NCI-H446 treated with DMSO at 0.1 percent for 48 hours (cell line): ENCODE measurements around the gene BOK.

Source experiments
- DNase-seq: peaks from one replicate; lab custom pipeline; 2025; lab: John Stamatoyannopoulos, UW

BOK gene

DNA sequence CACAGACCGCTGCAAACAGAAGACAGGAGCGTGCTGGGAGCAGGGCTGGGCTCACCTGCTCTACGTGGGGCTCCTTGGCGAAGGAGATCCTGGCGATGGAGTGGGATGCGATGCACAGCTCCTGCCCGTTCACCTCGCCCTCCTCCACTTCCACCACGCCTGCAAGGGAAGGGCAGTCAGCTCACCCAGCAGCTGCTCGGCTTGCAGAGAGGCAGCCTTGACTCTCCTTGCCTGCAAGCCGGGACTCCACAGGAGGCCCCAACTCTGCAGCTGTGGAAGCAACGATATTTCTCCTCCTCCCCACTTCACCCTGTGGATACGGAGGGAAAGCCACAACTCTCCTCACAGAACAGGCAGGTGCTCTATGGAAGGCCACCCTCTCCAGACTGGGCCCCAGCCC, 43.3 kb downstream of the BOK start:
- no peak for DNase-seq

DNA sequence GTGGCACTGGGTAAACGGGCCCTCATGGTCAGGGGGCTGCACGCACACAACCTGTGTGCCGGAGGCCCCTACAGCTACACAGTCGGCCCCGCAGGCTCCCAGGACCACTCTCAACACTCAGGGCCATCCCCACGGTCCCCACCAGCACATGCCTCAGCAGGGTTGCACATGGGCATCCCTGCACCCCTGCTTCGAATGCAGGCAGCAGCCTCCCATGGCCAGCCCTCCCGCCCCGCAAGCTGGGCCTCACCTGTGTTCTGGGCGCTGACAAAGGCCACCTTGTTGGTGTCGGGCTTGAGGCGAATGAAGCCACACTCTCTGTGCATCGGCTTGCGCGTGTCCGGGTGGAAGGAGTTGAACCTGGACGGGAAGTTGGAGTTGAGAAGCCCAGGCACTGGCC, 44.2 kb downstream of the BOK start:
- no peak for DNase-seq

DNA sequence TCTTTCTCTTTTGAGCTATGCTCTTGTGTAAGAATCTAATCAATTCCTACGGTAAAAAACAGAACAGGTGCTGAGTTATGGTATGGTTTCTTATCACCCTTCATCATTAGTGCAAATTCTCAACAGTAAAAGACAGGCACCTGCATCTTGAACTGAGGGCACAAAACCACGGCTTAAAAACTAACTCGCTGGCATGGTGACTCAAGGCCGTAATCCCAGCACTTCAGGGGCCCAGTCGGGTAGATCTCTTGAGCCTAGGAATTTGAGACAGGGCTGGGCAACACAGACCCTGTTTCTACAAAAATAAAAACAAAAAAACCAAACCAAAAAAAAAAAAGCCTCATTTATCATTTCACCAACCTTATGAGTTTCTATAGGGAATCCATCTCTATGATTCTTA, 45.1 kb downstream of the BOK start:
- no peak for DNase-seq

DNA sequence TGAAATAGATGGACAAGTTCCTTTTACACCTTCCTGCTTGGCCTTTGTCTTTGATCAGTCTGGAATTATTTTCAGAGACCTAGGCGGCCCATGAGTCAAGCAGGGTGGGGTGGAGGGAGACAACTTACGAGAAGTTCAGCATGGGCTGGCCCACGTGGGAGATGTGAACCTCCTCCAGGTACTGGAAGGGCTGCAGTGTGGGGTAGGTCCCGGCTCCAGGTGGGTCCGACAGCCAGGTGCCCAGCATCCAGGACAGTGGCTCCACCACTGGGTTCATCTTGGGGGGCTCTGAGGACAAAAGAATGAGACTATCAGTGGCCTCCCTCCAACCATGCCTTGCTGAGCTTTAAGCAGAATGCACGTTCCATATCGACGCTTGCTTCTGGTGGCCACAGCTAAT, 47.6 kb downstream of the BOK start:
- DNase-seq: no peak

DNA sequence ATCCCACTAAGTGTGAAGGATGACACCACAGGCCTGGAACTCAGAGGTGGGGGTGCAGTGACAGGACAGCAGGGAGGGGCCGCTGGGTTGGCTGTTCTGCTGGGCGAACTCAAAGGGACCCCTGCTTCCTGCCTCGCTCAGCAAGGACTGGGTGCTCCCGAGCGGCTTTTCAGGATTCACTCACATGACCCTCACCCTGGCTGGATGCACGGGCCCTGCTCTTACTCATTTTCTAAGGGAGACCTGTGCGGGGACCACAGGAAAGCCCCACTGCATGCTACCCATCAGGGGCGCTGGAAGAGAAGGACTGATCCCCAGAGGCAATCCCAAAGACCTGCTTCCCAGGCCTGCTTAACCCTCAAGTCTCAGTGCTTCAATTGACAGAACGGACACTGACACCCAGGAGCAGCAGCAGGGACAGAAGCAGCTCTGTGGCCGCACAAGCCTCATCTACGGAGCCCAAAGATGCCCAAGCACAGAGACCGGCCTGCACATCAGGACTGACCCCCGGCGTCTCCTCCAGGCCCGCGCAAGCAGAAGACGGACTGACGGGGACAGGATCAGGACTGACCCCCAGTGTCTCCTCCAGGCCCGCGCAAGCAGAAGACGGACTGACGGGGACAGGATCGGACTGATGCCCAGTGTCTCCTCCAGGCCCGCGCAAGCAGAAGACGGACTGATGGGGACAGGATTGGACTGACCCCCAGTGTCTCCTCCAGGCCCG, 48.8 kb downstream of the BOK start:
- DNase-seq: no peak

DNA sequence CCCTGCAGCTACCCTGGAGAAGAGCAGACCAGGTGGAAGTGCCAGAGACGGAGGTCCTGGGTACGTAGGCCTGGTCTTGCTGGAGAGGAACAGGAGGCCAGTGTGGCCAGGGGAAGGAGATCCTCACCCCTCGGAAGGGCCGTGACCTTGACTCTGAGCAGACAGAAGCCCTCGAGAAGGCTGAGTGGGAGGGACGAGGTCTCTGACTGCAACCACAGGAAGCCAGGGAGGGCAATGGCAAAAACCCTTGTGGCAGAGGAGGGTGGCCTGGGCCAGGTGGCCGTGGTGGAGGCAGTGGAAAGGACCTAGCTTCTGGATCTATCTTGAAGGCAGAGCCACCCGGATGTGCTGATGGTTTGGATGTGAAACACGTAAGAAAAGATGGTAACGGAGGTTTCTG, 50.3 kb downstream of the BOK start:
- no peak for DNase-seq

DNA sequence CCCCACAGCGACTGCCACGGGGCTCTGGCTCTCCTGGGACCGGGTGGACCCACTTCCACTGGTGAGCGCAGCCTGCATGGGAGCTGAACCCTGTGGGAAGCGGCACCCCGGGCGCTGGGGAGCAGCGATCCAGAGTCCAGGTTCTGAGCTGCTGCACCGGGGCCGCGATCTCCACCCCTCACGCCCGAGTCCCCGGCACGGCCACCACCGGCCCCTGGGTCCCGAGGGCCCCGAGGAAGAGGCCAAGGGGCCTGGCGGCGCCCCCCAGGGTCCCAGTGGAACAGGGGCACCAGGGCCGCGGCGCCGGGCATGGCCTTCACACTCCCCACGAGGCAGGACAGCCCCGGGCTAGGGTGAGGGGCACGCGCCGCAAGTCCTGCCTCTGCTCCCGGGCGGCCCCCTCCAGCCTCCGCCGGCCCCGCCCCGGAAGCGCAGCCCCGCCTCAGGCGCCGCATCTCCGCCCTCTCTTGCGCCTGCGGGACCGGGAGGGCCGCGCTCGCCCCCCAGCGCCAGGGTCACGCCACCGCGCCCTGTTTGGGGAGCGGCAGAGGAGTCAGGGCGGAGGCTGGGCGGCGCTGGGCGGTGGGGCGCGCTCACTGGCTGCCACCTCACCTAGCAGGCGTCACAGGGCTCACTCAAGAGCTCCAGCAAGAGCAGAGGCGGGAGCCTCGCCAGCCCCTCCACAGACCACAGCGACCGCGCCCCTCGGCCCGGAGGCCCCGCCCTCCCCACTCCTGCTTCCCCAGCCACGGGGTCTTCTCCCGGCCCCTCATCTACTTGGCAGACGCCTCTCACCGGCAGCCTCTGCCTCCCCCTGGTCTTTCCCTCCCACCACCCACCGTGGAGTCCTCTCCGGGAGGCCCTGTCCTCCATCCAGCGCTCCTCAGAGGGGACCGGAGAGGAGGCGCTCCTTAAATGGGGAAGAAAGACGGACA, 51.6 kb downstream of the BOK start:
- no peak for DNase-seq

DNA sequence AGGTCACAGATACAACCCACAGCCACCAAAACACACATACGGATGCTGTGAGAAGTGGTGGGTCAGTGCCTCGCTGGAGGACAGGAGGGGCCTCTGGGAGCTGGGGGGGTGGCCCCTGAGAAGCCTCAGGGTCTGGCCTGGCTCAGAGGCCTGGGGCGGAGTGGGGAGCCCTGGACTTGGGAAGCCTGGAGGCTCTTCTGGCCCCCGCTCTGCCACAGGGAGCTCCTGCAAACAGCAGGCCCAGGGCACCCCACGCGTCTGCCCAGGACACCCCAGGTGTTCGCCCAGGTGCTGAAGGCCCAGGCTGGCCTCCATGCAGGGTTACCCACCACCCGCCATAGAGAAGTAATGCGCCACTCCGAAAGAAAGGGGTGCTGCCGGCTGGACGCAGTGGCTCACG, 52.5 kb downstream of the BOK start:
- DNase-seq: no peak

DNA sequence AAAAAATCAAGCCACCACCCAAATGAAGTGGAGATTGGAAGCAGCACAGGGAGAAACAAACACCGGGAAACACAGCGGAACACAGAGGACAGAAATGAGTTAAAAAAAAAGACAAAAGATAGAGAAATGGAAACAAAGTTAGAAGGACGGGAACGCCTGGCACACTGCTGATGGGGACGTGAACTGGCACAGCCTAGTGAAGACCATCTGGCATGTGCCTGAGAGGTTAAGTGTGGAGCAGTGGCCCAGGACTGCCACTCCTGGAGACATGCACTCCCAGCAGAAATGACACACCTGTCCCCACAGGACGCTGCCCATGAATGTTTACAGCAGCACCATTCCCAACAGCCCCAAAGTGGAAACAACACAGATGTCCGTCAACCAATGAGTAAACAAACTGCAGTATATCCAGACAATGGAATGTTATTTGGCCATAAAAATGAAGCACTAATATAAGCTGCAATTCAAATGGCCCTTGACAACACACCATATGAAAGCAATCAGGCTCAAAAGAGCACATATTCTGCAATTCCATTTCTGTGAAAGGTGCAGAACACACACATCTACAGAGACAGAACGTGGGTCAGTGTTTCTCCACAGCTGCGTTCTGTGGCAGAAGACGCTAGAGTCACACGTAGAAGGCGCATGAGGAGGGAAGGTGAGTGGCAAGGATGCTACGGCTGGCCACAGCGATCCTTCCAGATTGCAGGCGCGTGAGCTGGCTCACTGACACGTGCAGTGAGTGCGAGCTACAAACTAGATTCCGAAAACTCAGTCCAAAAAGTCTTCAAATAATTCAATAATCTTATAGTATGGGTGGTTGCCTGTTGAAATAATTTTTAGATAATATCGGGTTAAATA, 53.8 kb downstream of the BOK start:
- DNase-seq: no peak

DNA sequence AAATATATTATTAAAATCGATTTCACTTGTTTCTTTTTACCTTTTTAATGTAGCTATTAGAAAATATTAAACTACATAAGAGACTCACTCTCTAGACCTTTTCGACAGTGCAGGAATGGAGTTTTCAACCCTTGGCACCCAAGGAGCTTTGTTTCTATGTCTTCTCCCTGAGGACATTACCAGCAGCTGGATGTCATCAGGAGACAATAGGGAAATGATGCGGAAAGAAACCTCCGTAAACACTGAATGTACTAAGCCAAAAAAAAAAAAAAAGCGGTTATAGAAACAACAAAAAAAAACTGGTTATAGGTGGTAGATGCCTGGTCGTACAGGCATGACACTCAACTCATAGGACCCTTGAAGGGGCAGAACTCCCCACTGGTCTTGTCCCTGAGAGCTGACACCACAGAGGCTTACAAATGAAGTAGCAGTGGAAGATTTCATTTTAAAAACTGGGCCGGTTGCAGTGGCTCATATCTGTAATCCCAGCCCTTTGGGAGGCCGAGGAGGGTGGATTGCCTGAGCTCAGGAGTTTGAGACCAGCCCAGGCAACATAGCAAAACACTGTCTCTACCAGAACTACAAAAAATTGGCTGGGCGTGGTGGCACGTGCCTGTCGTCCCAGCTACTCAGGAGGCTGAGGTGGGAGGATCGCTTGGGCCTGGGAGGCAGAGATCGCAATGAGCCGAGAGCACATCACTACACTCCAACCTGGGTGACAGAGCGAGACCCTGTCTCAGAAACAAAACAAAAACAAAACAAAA, 54.7 kb downstream of the BOK start:
- DNase-seq: no peak

DNA sequence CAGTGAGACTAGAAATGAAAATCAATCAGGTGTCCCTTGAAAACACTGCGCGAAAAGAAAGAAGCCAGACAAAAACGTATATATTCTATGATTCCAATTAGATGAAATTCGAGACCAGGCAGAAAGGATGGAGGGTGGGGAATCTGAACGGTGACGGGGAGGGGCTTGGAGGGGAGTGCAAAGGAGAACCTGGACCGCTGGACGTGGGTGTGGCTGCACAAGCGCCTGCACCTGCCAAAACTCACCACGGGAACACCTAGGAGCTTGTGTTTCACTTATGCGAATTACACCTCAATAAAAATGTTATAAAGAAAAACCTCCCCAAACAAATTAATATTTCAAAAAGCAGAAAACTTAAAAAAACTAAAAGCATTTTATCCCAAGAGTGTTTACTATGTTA, 56.5 kb downstream of the BOK start:
- no peak for DNase-seq

DNA sequence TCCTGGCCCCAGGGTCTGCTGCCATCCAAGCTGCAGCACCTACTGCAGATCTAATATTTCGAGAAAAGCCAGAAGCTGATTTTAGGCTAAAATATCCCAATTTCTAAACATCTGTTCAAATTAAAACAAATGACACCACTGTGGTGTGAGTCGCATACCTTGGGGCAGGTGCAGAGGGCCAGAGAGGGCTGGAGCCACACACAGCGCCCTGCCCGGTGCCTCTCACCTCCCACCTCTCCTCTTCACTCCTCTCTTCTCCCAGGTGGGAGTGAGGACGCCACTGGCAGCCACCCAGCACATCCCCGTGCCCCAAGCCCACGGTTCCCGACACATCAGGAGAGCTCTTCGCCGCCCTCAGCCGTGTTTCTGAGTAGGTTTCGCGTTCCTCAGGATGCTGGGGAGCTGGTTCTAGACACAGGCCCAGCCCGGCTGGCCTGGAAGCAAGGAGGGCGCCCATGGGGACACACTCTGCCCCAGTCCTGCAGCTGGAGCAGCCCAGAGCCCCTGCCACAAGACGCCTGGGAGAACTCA, 57.0 kb downstream of the BOK start:
- no peak for DNase-seq

DNA sequence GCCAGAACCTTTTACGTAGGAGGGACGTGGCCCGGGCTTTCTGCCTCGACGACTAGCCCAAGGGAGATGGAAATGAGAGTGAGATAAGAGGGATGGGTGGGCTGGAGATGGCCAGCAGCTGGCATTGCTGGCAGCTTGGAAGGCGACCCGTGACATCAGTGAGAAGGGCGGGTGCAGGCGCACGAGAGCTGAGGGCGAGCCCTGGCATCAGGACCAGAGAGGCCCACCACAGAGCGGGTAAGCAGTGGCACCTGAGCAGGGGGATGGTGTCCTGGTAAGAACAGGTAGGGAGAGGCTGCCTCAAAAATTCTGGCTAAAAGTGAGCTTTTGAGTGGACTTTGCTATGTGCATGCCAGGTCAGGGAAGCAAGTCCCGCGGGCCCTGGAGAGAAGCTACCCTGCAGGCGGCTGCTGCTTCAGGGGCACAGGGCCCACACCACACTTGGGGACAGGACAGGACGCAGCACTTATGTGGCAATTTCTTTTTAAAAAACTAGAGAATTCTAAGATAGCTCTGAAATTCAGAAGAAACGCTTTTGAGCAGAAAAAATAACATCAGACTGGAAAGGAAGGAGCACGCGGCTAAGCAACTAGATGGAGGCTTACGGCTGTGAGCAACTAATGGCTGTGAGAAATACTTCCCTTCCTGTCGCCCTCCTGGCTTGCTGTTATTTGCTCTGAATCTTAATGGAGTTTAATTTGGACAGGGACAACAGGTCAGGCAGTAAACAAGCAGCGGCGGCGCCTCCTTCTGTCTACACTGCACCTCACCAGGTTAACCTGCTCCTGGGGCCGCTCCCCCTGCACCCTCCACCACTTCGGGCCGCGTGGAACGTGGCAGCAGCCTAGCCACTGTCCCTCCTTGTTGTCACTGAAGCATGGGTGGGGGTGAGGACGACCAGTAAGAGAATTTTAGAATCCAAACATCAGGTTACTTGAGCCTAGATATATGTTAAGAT, 57.9 kb downstream of the BOK start:
- no peak for DNase-seq

DNA sequence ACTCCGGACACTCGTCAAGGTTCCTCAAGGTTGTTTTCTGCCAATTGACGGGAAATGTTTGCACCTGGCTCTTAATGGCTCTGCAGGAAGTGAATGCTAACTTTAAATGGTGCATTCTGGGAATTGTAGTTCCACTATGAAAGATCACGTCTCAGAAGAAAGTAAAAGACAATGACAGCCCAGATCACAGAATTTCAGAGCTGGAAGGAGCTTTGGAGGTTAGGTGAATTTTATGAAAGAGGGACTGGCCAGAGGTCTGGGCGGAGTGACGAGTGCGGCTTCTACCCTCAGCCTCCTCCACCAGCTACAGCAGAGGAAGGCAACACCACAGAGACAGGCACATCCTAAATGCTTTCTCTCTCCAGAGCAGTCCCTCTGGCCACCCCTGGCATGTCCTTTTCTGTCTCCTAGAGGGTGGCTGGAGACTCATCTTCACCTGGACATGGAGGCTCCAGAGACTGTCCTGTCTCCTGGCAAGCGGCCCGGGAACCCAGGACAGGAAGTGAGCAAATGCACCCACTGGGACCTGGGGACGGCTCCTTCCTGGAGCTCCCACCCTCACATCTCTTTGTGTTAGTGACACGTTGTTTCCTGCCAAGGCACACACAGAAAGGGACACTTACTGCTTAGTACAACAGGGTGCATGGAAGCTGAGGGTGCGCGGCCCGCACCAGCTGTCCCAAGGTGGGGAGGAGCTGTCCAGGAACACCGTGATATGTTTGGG, 59.0 kb downstream of the BOK start:
- no peak for DNase-seq

DNA sequence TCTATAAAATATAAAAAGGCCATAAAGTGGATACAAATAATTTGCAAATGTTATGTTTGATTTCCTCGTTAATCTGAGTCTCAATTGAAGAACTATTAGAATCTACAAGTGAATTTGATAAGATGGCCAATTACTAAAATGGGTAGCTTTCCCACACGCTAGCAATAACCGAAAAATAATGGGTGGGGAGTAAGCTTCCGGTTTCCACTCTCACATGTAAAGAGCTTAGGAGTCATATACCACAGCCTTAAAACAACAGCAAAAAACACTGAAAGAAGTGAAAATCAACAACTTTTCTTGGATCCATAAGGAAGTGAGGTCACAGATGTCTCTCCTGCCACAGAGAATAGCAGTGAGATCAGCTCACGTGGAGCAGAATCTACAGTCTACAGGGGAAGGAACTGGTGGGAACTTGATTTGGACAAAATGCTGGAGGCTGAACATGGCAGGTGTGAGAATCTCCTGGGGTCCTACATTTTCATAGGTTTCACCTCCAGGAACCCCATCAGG, 59.8 kb downstream of the BOK start:
- DNase-seq: no peak

DNA sequence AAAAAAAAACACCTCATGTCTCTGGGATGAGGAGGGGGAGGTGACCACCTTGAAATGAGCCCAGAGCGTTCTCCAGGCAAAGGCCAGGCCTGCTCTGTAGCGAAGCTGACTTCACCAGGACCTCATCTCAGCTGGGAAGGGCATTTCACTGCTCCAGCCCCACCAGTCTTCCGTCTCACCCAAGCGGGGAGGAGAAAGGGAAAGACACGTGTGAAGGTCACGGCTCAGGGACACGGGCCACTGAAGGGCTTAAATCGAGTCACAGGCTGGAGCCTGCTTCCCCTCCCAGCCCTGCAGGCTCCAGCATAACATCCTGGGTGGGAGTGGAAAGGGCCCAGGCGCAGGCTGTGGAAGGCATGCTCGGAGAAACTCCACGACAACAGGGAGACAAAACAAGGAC, 60.3 kb downstream of the BOK start:
- no peak for DNase-seq

DNA sequence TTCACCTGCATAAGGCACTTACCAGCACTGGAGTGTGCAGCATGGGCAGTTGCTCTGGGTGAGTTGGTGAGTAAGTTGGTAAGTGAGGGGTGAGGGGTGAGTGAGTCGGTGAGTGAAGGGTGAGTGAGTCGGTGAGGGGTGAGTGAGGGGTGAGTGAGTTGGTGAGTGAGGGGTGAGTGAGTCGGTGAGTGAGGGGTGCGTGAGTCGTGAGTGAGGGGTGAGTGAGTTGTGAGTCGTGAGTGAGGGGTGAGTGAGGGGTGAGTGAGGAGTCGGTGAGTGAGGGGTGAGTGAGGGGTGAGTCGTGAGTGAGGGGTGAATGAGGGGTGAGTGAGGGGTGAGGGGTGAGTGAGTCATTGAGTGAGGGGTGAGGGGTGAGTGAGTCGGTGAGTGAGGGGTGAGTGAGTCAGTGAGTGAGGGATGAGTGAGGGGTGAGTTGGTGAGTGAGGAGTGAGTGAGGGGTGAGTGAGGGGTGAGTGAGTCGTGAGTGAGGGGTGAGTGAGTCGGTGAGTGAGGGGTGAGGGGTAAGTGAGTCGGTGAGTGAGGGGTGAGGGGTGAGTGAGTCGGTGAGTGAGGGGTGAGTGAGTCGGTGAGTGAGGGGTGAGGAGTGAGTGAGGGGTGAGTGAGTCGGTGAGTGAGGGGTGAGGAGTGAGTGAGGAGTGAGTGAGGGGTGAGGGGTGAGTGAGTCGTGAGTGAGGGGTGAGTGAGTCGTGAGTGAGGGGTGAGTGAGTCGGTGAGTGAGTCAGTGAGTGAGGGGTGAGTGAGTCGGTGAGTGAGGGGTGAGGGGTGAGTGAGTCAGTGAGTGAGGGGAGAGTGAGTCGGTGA, 61.3 kb downstream of the BOK start:
- DNase-seq: no peak

DNA sequence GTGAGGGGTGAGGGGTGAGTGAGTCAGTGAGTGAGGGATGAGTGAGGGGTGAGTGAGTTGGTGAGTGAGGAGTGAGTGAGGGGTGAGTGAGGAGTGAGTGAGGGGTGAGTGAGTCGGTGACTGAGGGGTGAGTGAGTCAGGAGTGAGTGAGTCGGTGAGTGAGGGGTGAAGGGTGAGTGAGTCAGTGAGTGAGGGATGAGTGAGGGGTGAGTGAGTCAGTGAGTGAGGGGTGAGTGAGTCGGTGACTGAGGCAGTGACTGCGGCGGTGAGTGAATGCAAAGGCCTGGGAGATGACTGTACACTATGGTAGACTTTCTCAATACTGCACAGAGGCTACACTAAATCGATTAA, 61.8 kb downstream of the BOK start:
- no peak for DNase-seq
